NCI-H2196 treated with DMSO at 0.1 percent for 48 hours (cell line): ENCODE measurements around the gene CLSTN2.

Experiments used
- DNase-seq: peaks from one replicate; lab custom pipeline; 2025; ENCODE audit not compliant: unreplicated experiment; lab: John Stamatoyannopoulos, UW

CLSTN2 gene

DNA sequence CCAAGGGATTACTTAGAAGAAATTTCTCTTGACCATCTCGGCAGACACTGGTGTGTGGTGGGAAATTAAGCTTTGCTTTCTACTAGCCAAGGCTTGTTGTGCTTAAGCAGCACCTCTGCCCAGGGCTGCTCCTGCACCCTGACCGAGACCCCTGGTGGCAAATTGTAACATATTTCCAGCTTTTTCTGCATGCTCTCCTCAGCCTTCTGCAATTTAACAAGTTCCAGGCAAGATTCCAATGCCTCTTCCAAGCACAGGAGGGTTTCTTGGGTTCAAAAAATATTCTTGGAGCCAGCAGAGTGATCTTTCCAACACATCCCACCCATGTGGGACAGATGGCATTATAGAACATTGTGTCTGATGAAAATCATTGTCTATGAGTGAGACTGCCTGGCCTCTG, 210.5 kb downstream of the CLSTN2 start:
- no peak for DNase-seq

DNA sequence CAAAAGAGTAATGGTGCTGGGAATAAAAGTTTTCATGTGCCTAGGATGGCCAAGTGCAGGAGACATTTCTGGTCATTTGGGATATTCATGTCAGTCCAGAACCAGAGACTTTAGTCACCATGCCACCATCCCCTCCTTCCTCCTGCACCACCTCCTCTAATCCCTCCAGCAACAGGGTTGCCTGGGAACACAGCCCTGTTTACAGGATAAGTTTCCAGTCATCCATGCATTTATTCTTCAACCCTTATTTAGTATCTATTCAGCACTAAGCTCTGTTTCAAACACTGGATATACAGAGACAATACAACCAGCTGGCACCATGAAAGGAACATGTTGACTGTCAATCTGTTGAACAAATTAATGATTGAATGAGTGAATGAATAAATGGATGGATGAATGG, 211.7 kb downstream of the CLSTN2 start:
- no peak for DNase-seq

DNA sequence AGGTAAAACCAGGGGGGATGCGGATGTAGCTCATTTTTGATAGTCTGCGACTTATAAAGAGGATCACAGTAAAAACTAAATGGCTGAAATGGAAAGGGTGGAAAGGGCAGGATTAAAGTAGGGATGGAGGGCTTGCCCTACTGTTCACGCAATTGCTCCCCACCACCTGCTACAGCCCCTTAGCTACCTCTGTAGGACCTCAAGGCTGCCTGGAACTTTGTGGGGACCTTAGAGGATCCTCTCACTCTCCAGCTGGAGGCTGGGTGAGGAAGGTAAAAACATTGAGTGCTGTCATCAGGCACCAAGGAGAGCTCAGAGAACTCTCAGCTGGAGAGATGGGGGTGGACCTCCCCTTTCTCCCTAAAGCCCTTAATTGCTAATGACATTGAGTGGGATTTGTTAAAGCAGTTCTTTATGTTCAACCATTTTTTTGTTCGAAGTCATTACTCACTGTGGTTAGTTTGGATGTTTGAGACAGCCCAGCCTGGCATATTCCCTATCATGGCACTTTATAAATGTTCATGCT, 213.0 kb downstream of the CLSTN2 start:
- no peak for DNase-seq

DNA sequence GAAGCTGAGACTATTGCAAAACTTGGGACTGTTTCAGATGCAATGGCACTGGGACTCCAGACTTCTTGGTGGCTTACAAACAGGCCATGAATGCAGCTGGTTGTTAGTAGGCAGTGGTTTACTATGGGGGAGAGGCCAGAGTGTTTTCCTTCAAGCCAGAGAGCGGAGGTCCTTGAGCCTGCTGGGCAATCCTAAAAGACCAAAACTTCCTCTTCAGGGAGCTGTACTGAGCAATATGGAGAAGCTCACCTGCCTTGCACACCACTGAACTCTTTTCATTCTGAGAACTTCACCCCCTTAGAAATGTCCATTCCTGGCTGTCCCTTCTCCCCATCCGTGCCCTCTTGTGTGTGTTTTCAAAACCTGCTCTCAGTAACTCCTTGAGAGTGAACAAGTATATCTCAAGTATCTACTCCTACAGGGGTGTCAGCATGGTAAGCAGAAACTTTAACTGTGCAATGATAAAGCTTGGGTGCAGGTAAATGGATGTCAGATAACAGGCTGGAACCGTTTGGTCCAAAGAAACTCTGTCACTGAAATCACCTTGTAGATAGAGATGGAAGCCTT, 213.9 kb downstream of the CLSTN2 start:
- DNase-seq: no peak

DNA sequence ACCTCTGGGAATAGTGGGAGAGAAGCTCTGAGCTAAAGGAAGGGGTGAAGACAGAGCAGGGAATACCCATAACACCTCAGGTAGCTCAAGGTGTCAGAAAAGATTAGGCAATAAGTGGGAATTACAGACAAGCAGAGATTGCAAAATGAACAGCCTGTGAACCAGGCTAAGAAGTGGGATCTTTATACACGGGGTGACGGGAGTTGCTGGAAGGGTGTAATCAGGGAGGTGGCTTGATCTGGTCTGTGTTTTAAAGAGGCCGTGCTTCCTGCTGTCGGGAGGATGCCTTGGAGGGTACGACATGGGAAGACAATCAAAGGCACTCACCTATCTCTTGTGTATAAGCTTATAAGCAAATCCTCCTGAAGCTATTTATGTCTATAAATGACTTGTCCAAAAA, 216.3 kb downstream of the CLSTN2 start:
- DNase-seq: no peak

GRCh38 chr3:140152851-140153639, 218.1 kb downstream of the CLSTN2 start:
- DNase-seq: no peak

- no peak for DNase-seq
Measured at GRCh38 chr3:140153736-140154135, 218.8 kb downstream of the CLSTN2 start.

DNA sequence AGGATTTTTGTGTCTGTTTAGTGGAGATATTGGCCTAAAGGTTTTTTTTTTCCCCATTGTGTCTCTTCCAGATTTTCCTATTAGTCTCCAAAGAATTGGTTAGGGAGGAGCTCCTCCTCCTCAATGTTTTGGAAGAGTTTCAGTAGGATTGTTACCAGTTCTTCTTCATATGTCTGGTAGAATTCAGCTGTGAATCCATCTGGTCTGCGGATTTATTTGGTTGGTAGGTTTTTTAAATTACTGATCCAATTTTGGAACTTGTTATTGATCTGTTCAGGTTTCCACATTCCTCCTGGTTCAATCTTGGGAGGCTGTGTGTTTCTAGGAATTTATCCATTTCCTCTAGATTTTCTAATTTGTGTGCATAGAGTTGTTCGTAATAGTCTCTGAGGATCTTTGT, 222.2 kb downstream of the CLSTN2 start:
- DNase-seq: no peak

DNA sequence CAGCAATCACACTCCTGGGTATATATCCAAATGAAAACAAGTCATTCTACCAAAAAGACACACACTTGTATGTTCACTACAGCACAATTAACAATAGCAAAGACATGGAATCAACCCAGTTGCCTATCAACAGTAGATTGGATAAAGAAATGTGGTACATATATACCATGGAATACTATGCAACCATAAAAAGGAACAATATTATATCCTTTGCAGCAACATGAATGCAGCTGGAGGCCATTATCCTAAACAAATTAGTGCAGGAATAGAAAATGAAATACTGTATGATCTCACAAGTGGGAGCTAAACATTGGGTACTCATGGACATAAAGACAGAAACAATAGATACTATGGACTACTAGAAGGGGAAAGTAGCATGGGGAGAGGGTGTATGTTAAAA, 224.7 kb downstream of the CLSTN2 start:
- no peak for DNase-seq

DNA sequence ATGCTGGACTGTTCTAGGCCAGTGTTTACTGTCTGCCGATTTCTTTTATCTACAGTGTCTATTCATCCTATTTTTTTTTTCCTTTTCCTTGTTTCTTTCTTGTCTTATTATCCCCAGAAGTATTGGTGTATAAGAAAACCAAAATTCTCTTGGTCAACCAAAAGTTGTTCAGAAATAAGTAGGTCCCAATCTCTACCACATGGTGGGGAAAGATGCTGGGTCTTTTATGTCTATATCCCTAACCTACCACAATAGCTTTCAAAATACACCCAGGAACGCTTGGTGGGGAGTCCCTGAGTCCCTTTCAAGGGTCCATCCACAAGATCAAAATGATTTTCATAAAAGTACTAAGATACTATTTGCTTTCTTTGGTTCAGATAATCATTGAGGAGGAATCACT, 225.6 kb downstream of the CLSTN2 start:
- DNase-seq: no peak

GRCh38 chr3:140162551-140162950, 227.6 kb downstream of the CLSTN2 start:
- DNase-seq: no peak

DNA sequence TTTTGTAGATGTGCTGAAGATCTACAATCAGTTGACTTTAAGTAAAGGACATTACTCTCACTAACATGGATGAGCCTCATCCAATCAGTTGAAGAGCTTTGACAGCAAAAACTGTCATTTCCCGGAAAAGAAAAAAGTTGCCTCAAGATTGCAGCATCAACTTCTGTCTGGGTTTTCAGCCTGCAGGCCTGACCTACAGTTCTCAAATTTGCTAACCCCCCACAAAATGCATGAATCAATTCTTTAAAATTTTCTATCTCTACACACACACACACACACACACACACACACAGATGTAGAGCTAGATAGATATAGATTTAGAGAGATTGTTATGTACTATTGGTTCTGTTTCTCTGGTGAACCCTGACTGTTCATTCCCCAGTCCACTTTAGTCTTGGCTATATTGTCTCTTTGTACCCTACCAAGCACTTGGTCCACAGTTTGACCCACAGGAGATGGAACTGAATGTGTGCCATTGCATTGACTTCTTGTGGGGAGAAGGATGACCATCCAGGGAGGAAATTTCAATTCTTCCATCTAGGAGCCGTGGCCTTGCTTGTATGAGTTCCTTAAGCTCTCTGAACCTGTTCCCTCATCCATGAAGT, 228.3 kb downstream of the CLSTN2 start:
- DNase-seq: no peak

- DNase-seq: no peak
Measured at GRCh38 chr3:140164156-140164555, 229.2 kb downstream of the CLSTN2 start.

DNA sequence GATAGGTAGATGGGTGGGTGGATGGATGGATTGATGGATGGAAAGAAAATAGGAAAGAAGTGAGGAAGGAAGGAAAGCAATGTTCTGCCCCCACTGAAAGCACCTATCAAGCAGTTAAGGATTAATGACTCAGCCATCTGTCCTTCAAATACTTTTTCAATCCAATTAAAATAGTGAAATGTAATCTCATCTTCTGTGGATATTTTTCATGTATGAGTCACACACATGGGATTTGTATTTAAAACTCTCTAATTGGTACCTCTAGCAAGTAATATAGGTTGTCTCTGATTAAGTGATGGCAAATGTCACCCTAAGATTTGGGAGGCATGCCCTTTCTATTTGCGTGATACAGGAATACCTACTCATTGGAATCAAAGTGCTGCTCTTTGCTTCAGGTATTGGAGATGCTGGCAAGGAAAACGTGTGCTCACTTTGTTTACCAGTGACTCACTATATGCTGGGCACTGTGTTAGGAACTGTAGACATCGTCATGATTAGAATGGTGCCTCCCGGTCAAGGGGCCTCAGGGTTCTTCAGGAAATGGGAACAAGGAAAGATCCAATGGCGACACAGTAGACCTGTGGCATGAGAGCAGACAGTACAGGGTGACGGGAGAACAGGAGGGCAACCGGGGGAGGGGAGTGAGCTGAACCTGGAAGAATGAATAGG, 230.1 kb downstream of the CLSTN2 start:
- no peak for DNase-seq

DNA sequence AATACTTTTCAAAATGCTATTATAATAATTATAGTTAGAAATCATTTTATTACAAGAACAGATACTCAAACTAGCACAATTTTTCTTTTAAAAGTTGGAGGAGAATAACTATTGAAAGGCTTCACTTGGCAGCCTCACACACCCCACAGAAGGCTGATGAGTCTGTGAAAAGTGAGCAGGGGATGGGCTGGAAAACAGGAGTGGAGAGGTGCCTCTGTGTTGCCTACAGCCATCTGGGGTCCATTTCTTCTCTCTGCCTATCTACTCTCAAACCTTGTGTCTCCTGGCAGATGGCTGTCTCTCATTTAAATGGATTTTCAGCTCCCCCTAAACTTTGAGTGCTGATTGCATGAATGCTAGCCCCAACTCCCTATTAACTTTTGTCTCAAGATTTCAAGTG, 230.8 kb downstream of the CLSTN2 start:
- no peak for DNase-seq

DNA sequence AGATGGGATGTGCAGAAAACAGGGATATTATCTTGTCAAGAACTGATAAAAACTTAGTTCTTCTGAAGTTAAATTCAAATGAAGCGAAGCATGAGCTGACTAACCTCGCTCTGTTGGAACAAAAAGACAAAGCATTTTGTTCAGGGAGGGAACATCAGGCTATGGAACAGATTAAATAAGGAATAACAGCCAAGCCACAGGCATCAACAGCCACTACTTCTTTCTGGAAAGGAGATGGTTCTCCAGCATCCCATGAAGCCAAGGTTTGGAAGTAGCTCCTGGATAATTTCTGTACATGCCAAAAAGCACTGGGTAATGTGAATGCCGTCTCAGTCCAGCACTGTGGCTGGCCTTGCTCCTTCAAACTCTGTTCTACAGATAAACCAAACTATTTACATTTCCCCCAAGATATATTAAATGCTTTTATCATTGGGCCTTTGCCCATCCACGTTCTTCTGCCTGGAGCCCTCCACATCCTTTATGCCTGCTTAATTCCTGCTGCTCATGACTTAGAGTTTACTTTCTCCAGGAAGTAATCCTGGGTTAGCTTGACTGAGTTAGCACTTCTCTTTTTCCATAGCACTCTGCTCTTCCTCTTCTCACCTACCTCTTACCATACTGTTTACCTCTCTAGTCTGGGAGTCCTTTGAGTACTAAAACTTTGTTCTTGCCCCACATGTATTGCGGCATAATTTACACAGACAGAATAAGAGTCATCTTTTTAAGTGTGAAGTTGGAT, 232.0 kb downstream of the CLSTN2 start:
- no peak for DNase-seq

DNA sequence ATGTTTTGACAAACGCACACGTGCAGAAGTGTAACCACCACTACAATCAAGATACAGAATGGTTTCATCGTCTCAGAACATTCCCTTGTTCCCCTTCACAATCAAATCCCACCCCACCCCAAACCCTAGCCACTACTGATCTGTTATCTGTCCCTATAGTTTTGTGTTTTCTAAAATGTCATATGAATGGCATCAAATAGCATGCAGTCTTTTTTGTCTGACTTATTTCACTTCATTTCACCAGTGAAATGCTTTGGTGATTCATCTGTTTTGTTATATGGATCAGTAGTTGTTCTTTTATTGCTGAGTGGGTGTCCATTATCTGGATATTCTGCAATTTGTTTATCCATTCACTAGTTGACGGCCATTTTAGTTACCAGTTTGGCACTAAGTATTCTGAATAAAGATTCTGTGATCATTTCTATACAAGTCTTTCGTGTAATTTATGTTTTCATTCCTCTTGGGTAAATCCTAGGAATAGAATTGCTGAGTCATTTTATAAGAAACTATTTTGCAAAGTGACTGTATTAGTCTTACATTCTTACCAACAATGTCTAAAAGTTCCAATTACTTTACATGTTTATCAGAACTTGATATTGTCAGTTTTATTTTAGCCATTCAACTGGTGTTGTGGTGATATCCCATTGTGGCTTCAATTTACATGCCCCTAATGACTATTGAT, 232.8 kb downstream of the CLSTN2 start:
- DNase-seq: no peak

DNA sequence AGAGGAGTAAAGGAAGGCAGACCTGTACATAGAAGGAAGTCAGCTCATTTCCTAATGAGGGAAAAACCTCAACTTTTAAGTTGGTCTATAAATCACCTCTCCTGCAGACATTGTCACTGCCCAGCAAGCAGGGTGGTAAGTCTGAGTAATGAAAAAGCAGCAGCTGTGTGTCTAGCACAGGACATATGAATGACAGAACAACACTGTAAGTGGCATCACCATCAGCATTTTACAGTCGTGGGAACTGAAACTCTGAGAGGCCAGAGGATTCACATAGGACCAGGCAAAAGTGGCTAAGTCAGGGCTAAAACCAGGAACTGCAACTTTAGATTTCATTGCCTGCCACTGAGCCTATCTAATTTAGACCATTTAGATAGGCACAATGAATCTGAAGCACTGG, 235.6 kb downstream of the CLSTN2 start:
- DNase-seq: no peak

DNA sequence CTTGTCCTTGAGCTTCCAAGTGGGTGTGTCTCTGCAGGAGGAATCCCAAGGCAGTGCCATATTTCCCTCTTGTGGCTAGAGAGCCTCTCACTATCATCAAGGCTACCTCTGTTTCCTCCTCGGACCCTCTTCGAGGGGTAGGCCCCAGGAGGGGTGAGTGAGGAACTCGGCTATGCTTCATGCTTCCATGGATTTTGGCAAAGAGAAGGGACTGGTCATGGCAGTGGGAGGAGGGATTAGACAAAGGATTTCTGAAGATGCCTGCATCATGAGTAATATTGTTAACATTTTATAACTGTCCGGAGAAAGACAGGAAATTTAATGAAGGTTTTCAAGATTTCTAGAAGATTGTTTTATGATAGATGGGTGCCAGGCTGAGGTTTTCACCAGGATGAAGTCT, 241.5 kb downstream of the CLSTN2 start:
- DNase-seq: no peak

GRCh38 chr3:140177943-140178342, 243.0 kb downstream of the CLSTN2 start:
- no peak for DNase-seq

DNA sequence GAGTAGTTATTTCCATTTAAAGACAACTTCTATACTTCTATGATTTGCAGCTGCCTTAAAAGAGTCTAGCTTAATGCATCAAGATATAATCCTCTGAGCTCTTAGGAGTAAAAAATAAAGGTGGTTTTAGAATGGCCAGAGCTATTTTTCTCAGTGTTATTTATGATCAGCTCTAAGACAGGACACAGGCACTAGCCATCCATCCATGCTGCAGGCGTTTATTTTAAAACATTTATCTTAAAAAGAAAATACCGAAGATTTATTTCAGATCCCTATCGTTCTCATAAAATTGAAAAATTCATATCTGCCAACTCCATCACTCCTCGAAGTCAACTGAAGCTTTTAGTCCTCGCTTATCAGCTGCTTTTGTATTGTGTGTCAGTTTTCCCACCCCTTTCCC, 243.5 kb downstream of the CLSTN2 start:
- no peak for DNase-seq
